ENCODE measurements around the gene LTBP2.

LTBP2 gene

DNA sequence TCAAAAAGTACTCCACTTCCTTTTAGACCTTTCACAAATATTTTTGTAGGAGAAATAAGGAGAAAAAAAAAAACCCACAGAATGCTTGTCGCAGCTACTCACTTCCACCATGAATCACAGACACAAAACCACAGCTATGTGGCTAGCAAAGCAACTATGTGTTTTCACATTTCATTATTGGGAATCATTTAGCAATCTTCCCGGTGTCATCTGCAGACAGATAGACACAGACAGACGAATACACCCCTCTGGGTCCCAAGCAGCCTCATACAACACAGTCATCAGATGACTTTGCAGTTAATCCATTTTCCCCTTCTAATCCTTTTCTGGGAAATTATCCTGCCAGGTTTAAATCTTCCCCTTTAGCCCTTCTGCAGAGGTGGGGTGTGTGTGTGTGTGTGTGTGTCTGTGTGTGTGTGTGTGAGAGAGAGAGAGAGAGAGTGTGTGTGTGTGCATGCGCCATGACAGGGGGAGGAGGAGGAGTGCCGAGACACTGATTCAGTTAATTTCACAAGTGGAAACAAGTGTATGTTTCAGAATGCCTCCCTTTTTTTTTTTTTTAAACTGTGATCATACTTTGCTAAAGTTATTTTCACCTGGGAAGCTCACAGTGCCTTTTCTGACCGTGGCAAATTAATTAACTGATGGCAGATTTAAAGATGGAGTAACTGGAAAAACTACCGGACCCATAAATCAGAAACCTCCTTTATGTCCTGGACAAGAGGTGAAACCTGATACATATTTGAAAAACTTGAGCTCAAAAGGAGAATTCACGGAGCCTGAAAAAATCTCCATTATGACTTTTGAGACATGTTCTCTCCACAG, 39.9 kb downstream of the LTBP2 start:
- no peak for TF ChIP-seq CTCF (conservative IDR thresholded peaks at IDR 0.05; ENCODE audit: low read length)
- peak; percentile 100 for DNase-seq (ENCODE audit: low read depth)
- H3K4me3 ChIP-seq (ENCODE audit: low read length): peak overlapping the region; percentile 30

GRCh38 chr14:74571441-74571841, 40.6 kb downstream of the LTBP2 start:
- DNase-seq (ENCODE audit: low read depth): peak; percentile 88
- H3K4me3 ChIP-seq (ENCODE audit: low read length): peak overlapping the region; percentile 28

DNA sequence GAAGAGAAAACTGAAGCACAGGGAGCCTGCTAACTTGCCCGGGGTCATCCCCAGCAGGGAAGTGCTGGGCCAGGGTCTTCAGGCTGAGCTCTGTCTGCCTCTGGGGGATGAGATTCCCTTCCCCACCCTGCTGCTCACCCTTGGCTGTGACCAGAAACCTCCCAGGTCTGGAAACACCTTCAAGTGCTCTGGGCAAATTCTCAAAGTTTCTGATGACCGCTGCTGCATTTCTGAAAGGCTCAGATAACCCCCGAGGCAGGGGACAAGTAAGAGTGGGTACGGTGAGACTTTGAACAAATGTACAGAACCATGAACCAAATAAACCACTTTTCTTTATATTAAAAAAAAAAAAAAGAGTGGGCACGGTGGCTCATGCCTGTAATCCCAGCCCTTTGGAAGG, 41.3 kb downstream of the LTBP2 start:
- DNase-seq (ENCODE audit: low read depth): no peak
- TF ChIP-seq CTCF (conservative IDR thresholded peaks at IDR 0.05; ENCODE audit: low read length): no peak
- no peak overlapping the region for H3K4me3 ChIP-seq (ENCODE audit: low read length)

More at GRCh38 chr14:74571441-74571841, 40.6 kb downstream of the LTBP2 start:
- no peak for TF ChIP-seq CTCF (conservative IDR thresholded peaks at IDR 0.05; ENCODE audit: low read length)

GRCh38 chr14:74569806-74570591, 42.0 kb downstream of the LTBP2 start:
- no peak for TF ChIP-seq CTCF (conservative IDR thresholded peaks at IDR 0.05; ENCODE audit: low read length)
- DNase-seq (ENCODE audit: low read depth): no peak
- H3K4me3 ChIP-seq (ENCODE audit: low read length): no peak overlapping the region

- no peak for TF ChIP-seq CTCF (conservative IDR thresholded peaks at IDR 0.05; ENCODE audit: low read length)
- no peak overlapping the region for H3K4me3 ChIP-seq (ENCODE audit: low read length)
- DNase-seq (ENCODE audit: low read depth): no peak
Observed at GRCh38 chr14:74569387-74569786, 42.6 kb downstream of the LTBP2 start.

GRCh38 chr14:74568911-74569310, 43.1 kb downstream of the LTBP2 start:
- DNase-seq (ENCODE audit: low read depth): peak; percentile 69
- no peak for TF ChIP-seq CTCF (conservative IDR thresholded peaks at IDR 0.05; ENCODE audit: low read length)
- no peak overlapping the region for H3K4me3 ChIP-seq (ENCODE audit: low read length)

GRCh38 chr14:74568380-74568649, 43.7 kb downstream of the LTBP2 start:
- no peak for TF ChIP-seq CTCF (conservative IDR thresholded peaks at IDR 0.05; ENCODE audit: low read length)
- DNase-seq (ENCODE audit: low read depth): no peak
- H3K4me3 ChIP-seq (ENCODE audit: low read length): no peak overlapping the region
